Activated T-cell treated with anti-CD3 and anti-CD28 coated beads, Interleukin-2, amount 50 U/mL, for 24 hours (primary cell): ENCODE data around the gene DST.

Source experiments
- DNase-seq: peaks from one replicate; pipeline ENCODE4 v3.0.0-alpha.2; 2020
- H3K27ac Mint-ChIP-seq: 2 replicates; pipeline ENCODE4 v1.8.0; 2020; ENCODE audit warnings: mild to moderate bottlenecking, mixed read lengths
- H3K27me3 Mint-ChIP-seq: 2 replicates; pipeline ENCODE4 v1.8.0; 2020; ENCODE audit warnings: mixed read lengths
- H3K36me3 Mint-ChIP-seq: 2 replicates; pipeline ENCODE4 v1.8.0; 2020; ENCODE audit warnings: low read depth, mixed read lengths
- H3K4me1 Mint-ChIP-seq: 2 replicates; pipeline ENCODE4 v1.8.0; 2020; ENCODE audit warnings: low read depth, mixed read lengths
- H3K4me3 Mint-ChIP-seq: 2 replicates; pipeline ENCODE4 v1.8.0; 2020; ENCODE audit warnings: mild to moderate bottlenecking, moderate library complexity, mixed read lengths
- H3K9me3 Mint-ChIP-seq: 2 replicates; pipeline ENCODE4 v1.8.0; 2020; ENCODE audit warnings: mixed read lengths

The DST gene

GRCh38 chr6:56652994-56653393 is 10.3 kb upstream of the DST start:
- no peak overlapping the region for H3K4me3 Mint-ChIP-seq
- H3K27ac Mint-ChIP-seq = no peak overlapping the region
- H3K4me1 Mint-ChIP-seq = no peaks in the 10 kb centered on the region
- peaks cover 8% of the 10 kb centered on the region for H3K27me3 Mint-ChIP-seq
- H3K36me3 Mint-ChIP-seq = no peaks in the 10 kb centered on the region
- H3K9me3 Mint-ChIP-seq = no peaks in the 10 kb centered on the region
- no peak for DNase-seq

GRCh38 chr6:56652231-56652630 is 9.5 kb upstream of the DST start:
- Mint-ChIP-seq H3K9me3 (no peaks in the 10 kb centered on the region), H3K36me3 (no peaks in the 10 kb centered on the region), H3K4me1 (no peaks in the 10 kb centered on the region), H3K27me3 (peaks cover 8% of the 10 kb centered on the region), H3K27ac (no peak overlapping the region), H3K4me3 (no peak overlapping the region)
- DNase-seq = no peak

GRCh38 chr6:56650191-56650590 is 7.5 kb upstream of the DST start:
- no peaks in the 10 kb centered on the region for H3K4me1 Mint-ChIP-seq
- no peak for DNase-seq
- H3K9me3 Mint-ChIP-seq = no peaks in the 10 kb centered on the region
- H3K4me3 Mint-ChIP-seq = no peak overlapping the region
- H3K36me3 Mint-ChIP-seq = no peaks in the 10 kb centered on the region
- H3K27ac Mint-ChIP-seq = no peak overlapping the region
- H3K27me3 Mint-ChIP-seq = peaks cover 8% of the 10 kb centered on the region

GRCh38 chr6:56649782-56650181 is 7.1 kb upstream of the DST start:
- H3K4me3 Mint-ChIP-seq = no peak overlapping the region
- H3K27ac Mint-ChIP-seq = no peak overlapping the region
- H3K36me3 Mint-ChIP-seq = no peaks in the 10 kb centered on the region
- H3K27me3 Mint-ChIP-seq = peaks cover 8% of the 10 kb centered on the region
- no peaks in the 10 kb centered on the region for H3K9me3 Mint-ChIP-seq
- H3K4me1 Mint-ChIP-seq = no peaks in the 10 kb centered on the region
- DNase-seq = no peak

- H3K9me3 Mint-ChIP-seq = no peaks in the 10 kb centered on the region
- DNase-seq = no peak
- H3K27ac Mint-ChIP-seq = no peak overlapping the region
- peaks cover 8% of the 10 kb centered on the region for H3K27me3 Mint-ChIP-seq
- no peaks in the 10 kb centered on the region for H3K4me1 Mint-ChIP-seq
- no peak overlapping the region for H3K4me3 Mint-ChIP-seq
- no peaks in the 10 kb centered on the region for H3K36me3 Mint-ChIP-seq
These were observed 6.5 kb upstream of the DST start for GRCh38 chr6:56649053-56649769.

GRCh38 chr6:56647172-56647762 is 4.6 kb upstream of the DST start:
- H3K27me3 Mint-ChIP-seq = peaks cover 8% of the 10 kb centered on the region
- DNase-seq = no peak
- no peak overlapping the region for H3K4me3 Mint-ChIP-seq
- H3K9me3 Mint-ChIP-seq = no peaks in the 10 kb centered on the region
- H3K27ac Mint-ChIP-seq = no peak overlapping the region
- H3K4me1 Mint-ChIP-seq = no peaks in the 10 kb centered on the region
- H3K36me3 Mint-ChIP-seq = no peaks in the 10 kb centered on the region

- Mint-ChIP-seq H3K4me3 (no peak overlapping the region), H3K9me3 (no peaks in the 10 kb centered on the region), H3K27me3 (no peaks in the 10 kb centered on the region), H3K36me3 (no peaks in the 10 kb centered on the region), H3K4me1 (no peaks in the 10 kb centered on the region), H3K27ac (no peak overlapping the region)
- no peak for DNase-seq
These were observed 1.7 kb upstream of the DST start for GRCh38 chr6:56644366-56644765.

GRCh38 chr6:56643379-56644089 is 845 bp upstream of the DST start:
- no peak overlapping the region for H3K27ac Mint-ChIP-seq

GRCh38 chr6:56640374-56640773 is 2.3 kb downstream of the DST start:
- no peaks in the 10 kb centered on the region for H3K9me3 Mint-ChIP-seq
- no peak for DNase-seq
- H3K27ac Mint-ChIP-seq = no peak overlapping the region
- no peaks in the 10 kb centered on the region for H3K4me1 Mint-ChIP-seq
- H3K27me3 Mint-ChIP-seq = no peaks in the 10 kb centered on the region
- no peak overlapping the region for H3K4me3 Mint-ChIP-seq
- H3K36me3 Mint-ChIP-seq = no peaks in the 10 kb centered on the region

More at GRCh38 chr6:56643379-56644089, 845 bp upstream of the DST start:
- Mint-ChIP-seq H3K36me3 (no peaks in the 10 kb centered on the region), H3K4me1 (no peaks in the 10 kb centered on the region), H3K4me3 (no peak overlapping the region), H3K27me3 (no peaks in the 10 kb centered on the region), H3K9me3 (no peaks in the 10 kb centered on the region)
- no peak for DNase-seq

- H3K27ac Mint-ChIP-seq = no peak overlapping the region
- no peaks in the 10 kb centered on the region for H3K4me1 Mint-ChIP-seq
- H3K4me3 Mint-ChIP-seq = no peak overlapping the region
- peaks cover 4% of the 10 kb centered on the region for H3K27me3 Mint-ChIP-seq
- DNase-seq = no peak
- no peaks in the 10 kb centered on the region for H3K9me3 Mint-ChIP-seq
- no peaks in the 10 kb centered on the region for H3K36me3 Mint-ChIP-seq
These were observed 3.9 kb downstream of the DST start for GRCh38 chr6:56638760-56639159.

- Mint-ChIP-seq H3K36me3 (no peaks in the 10 kb centered on the region), H3K27ac (no peak overlapping the region), H3K27me3 (peaks cover 6% of the 10 kb centered on the region), H3K4me1 (no peaks in the 10 kb centered on the region), H3K9me3 (no peaks in the 10 kb centered on the region), H3K4me3 (no peak overlapping the region)
- no peak for DNase-seq
These were observed 5.0 kb downstream of the DST start for GRCh38 chr6:56637640-56638039.

GRCh38 chr6:56628105-56628504 is 14.6 kb downstream of the DST start:
- Mint-ChIP-seq H3K4me1 (no peaks in the 10 kb centered on the region), H3K36me3 (no peaks in the 10 kb centered on the region), H3K27ac (no peak overlapping the region), H3K27me3 (peaks cover 6% of the 10 kb centered on the region), H3K4me3 (no peak overlapping the region), H3K9me3 (no peaks in the 10 kb centered on the region)
- no peak for DNase-seq

- Mint-ChIP-seq H3K27ac (no peak overlapping the region), H3K36me3 (no peaks in the 10 kb centered on the region), H3K27me3 (no peaks in the 10 kb centered on the region), H3K4me1 (no peaks in the 10 kb centered on the region), H3K9me3 (no peaks in the 10 kb centered on the region), H3K4me3 (no peak overlapping the region)
- no peak for DNase-seq
These were observed 17.3 kb downstream of the DST start for GRCh38 chr6:56625356-56625755.

- Mint-ChIP-seq H3K27me3 (no peaks in the 10 kb centered on the region), H3K4me3 (no peak overlapping the region), H3K36me3 (no peaks in the 10 kb centered on the region), H3K27ac (no peak overlapping the region), H3K9me3 (no peaks in the 10 kb centered on the region), H3K4me1 (no peaks in the 10 kb centered on the region)
- no peak for DNase-seq
These were observed 18.0 kb downstream of the DST start for GRCh38 chr6:56624728-56625069.

GRCh38 chr6:56624046-56624727 is 18.5 kb downstream of the DST start:
- Mint-ChIP-seq H3K27me3 (no peaks in the 10 kb centered on the region), H3K4me3 (no peak overlapping the region), H3K36me3 (no peaks in the 10 kb centered on the region), H3K27ac (no peak overlapping the region), H3K4me1 (no peaks in the 10 kb centered on the region), H3K9me3 (no peaks in the 10 kb centered on the region)
- no peak for DNase-seq
